ENCODE results near the gene SPINT4.
"Not testable (repeated sequence)": the region's sequence is repeated elsewhere in the genome, so short reads cannot be mapped to it uniquely, and the experiment has no call there.

The SPINT4 gene

DNA sequence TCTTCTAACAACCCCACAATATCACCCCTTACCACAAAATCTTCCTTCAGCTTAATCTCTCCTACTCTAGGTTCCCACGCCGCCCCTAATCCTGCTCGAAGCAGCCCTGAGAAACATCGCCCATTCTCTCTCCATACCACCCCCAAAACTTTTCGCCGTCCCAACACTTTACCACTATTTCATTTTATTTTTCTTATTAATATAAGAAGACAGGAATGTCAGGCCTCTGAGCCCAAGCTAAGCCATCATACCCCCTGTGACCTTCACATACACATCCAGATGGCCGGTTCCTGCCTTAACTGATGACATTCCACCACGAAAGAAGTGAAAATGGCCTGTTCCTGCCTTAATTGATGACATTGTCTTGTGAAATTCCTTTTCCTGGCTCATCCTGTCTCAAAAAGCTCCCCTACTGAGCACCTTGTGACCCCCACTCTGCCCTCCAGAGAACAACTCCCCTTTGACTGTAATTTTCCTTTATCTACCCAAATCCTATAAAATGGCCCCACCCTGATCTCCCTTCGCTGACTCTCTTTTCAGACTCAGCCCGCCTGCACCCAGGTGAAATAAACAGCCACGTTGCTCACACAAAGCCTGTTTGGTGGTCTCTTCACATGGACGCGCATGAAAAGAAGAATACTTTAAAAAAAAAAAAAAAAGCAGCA lies 42.6 kb downstream of the SPINT4 start:
- not testable (repeated sequence) for H3K36me3 ChIP-seq (ENCODE audit: control insufficient read depth, insufficient read depth, low read length); H3K4me1 ChIP-seq (ENCODE audit: control insufficient read depth, insufficient read depth, low read length, poor library complexity, severe bottlenecking); H3K4me3 ChIP-seq (ENCODE audit: extremely low read depth, insufficient read depth, low read length, poor library complexity, severe bottlenecking); H3K27ac ChIP-seq (ENCODE audit: low read depth, low read length, severe bottlenecking); H3K9me3 ChIP-seq (ENCODE audit: control insufficient read depth, low read length)
- WGBS, 2 experiments (ENCODE audit: insufficient coverage in 2 of 2): 30 to 49% methylated on average over 8 of the region's 13 CpGs

DNA sequence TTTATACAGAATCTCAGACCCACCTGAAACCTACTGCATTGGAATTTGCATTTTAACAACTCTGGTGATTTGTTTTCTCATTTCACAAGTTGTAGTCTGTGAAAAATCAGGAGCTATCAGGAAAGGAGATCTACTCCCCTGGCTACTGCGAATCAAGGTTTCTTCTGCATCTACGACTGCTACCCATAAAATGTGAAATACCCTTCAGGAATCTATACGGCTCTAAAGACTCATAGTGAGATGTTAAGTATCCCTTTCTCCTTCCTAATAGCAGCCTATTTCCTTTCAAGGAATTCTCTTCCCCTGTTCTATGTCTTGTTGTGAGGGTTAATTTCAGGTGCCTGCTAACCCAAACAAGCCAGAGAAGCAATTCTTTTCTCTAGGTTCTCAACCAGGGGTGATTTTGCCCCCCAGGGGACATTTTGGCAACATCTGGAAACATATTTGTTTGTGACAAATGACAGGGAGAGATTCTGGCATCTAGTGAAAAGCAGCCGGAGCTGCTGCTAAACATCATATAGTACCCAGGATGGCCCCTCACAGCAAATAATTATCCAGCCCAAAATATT lies 43.2 kb downstream of the SPINT4 start:
- Histone ChIP-seq H3K4me1 (ENCODE audit: control insufficient read depth, insufficient read depth, low read length, poor library complexity, severe bottlenecking) (no peaks in the 10 kb centered on the region), H3K4me3 (ENCODE audit: extremely low read depth, insufficient read depth, low read length, poor library complexity, severe bottlenecking) (no peak overlapping the region), H3K36me3 (ENCODE audit: control insufficient read depth, insufficient read depth, low read length) (no peaks in the 10 kb centered on the region), H3K9me3 (ENCODE audit: control insufficient read depth, low read length) (no peaks in the 10 kb centered on the region), H3K27ac (ENCODE audit: low read depth, low read length, severe bottlenecking) (no peak overlapping the region)
- WGBS, 2 experiments (ENCODE audit: insufficient coverage in 2 of 2): 8% methylated on average over 2 of the region's 4 CpGs; no CpG with 5 or more reads in 1 of the 2 experiments

DNA sequence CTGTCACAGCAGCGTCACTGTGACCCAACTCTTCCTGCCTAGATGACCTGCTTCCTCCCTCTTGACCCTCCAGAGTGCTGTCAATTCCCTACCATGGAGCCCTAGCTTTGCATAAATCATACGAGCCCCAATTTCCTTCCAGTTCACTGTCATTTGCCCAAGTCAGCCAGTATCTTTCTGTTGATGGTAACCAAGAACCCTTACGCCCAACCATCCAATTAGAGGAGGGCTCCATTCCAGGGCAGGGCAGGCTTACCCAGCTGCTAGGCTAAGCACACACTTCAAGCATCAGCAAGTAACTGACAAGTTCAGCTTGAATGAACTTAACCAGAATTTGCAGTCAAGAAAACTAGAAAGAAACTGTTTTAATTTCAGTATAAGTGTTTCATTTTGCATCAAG lies 43.8 kb downstream of the SPINT4 start:
- Histone ChIP-seq H3K27ac (ENCODE audit: low read depth, low read length, severe bottlenecking) (no peak overlapping the region), H3K4me3 (ENCODE audit: extremely low read depth, insufficient read depth, low read length, poor library complexity, severe bottlenecking) (no peak overlapping the region), H3K4me1 (ENCODE audit: control insufficient read depth, insufficient read depth, low read length, poor library complexity, severe bottlenecking) (no peaks in the 10 kb centered on the region), H3K9me3 (ENCODE audit: control insufficient read depth, low read length) (no peaks in the 10 kb centered on the region), H3K36me3 (ENCODE audit: control insufficient read depth, insufficient read depth, low read length) (no peaks in the 10 kb centered on the region)
- WGBS, 2 experiments (ENCODE audit: insufficient coverage in 2 of 2): 63 to 80% methylated on average over 2 to 3 of the region's 3 CpGs

DNA sequence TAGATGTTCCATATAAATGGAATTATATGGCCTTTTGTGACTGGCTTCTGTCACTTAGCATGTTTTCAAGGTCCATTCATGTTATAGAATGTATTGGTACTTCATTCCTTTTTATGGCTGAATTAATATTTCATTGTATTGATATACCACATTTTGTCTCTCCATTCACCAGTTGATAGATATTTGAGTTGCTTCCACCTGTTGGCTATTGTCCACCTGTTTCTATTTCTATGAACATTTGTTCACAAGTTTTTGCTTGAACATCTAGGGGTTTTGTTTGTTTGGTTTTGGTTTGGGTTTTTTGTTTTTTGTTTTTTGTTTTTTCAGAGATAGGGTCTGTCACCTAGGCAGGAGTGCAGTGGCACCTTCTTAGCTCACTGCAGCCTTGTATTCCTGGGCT lies 46.3 kb downstream of the SPINT4 start:
- Histone ChIP-seq H3K36me3 (ENCODE audit: control insufficient read depth, insufficient read depth, low read length) (no peaks in the 10 kb centered on the region), H3K9me3 (ENCODE audit: control insufficient read depth, low read length) (no peaks in the 10 kb centered on the region), H3K27ac (ENCODE audit: low read depth, low read length, severe bottlenecking) (no peak overlapping the region), H3K4me3 (ENCODE audit: extremely low read depth, insufficient read depth, low read length, poor library complexity, severe bottlenecking) (no peak overlapping the region), H3K4me1 (ENCODE audit: control insufficient read depth, insufficient read depth, low read length, poor library complexity, severe bottlenecking) (no peaks in the 10 kb centered on the region)

DNA sequence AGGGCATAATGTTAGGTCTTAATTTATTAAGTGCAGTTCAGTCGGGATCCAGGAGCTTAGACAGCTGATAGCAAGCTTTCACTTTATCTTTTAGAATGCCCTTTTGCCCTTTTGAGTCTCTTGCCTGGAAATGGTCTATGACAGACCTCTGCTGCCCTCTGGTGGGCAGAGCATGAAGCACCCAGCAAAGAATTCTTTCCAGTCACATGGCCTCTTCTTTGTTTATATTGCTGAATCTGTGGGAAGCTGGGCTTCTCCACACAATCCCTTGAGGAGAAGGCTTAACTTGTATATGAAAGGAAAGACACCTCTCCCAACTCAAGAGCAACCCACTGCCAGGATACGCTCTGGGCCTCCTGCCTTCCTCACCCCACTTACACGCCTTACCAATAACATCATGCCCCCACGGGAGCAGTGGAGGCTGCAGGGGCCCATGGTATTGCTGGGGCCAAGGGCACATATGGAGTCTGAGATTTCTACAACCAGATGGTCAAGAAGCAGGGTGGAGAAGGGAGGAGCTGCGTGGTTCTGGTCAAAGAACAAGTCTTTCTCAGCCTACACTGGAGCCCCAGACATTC lies 49.1 kb downstream of the SPINT4 start:
- no peaks in the 10 kb centered on the region for H3K9me3 ChIP-seq (ENCODE audit: control insufficient read depth, low read length)
- no peak overlapping the region for H3K4me3 ChIP-seq (ENCODE audit: extremely low read depth, insufficient read depth, low read length, poor library complexity, severe bottlenecking)
- H3K36me3 ChIP-seq (ENCODE audit: control insufficient read depth, insufficient read depth, low read length): no peaks in the 10 kb centered on the region
- H3K27ac ChIP-seq (ENCODE audit: low read depth, low read length, severe bottlenecking): no peak overlapping the region
- no peaks in the 10 kb centered on the region for H3K4me1 ChIP-seq (ENCODE audit: control insufficient read depth, insufficient read depth, low read length, poor library complexity, severe bottlenecking)
- WGBS, 2 experiments (ENCODE audit: insufficient coverage in 2 of 2): 0 to 33% methylated on average over 1 to 3 of the region's 5 CpGs

DNA sequence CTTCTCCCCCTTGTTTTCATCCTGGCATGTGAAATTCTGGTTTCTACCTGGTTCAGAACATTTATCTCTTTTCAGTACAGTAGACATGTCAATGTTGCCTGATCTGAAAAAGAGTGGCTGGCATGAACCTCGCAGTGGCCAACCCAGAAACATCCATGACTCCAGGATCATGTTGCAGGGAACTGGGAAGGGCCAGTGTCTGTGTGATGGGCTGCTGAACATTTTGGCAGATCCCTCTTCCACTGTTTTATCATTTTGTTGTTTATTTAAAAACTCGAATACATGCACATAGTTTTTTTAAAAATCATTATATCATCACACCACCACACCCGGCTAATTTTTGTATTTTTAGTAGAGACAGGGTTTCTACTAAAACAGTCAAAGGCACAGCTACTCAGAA lies 50.5 kb downstream of the SPINT4 start:
- WGBS, 2 experiments (ENCODE audit: insufficient coverage in 2 of 2): 100% methylated on average over 1 of the region's 3 CpGs; no CpG with 5 or more reads in 1 of the 2 experiments
- H3K9me3 ChIP-seq (ENCODE audit: control insufficient read depth, low read length): no peaks in the 10 kb centered on the region
- no peaks in the 10 kb centered on the region for H3K4me1 ChIP-seq (ENCODE audit: control insufficient read depth, insufficient read depth, low read length, poor library complexity, severe bottlenecking)
- H3K27ac ChIP-seq (ENCODE audit: low read depth, low read length, severe bottlenecking): no peak overlapping the region
- H3K4me3 ChIP-seq (ENCODE audit: extremely low read depth, insufficient read depth, low read length, poor library complexity, severe bottlenecking): no peak overlapping the region
- H3K36me3 ChIP-seq (ENCODE audit: control insufficient read depth, insufficient read depth, low read length): no peaks in the 10 kb centered on the region

DNA sequence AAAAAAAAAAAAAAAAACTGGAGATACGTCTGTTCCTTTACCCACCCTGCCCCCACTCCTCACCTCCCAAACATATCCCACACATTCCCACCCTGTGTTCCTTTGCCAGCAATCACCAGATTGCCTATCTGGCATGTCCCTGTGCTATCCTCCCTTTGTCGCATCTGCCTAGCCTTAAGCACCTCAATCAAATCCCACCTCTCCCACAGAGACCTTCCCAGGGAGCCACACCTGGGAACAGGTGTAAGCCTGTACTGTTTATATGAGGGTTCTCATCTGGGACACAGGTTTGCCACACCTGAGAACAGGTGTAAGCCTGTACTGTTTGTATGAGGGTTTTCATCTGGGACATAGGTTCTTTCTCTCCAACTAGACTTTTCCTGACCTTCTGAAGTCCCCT lies 52.8 kb downstream of the SPINT4 start:
- Histone ChIP-seq H3K9me3 (ENCODE audit: control insufficient read depth, low read length) (no peaks in the 10 kb centered on the region), H3K4me3 (ENCODE audit: extremely low read depth, insufficient read depth, low read length, poor library complexity, severe bottlenecking) (no peak overlapping the region), H3K4me1 (ENCODE audit: control insufficient read depth, insufficient read depth, low read length, poor library complexity, severe bottlenecking) (peaks cover 20% of the 10 kb centered on the region), H3K36me3 (ENCODE audit: control insufficient read depth, insufficient read depth, low read length) (no peaks in the 10 kb centered on the region), H3K27ac (ENCODE audit: low read depth, low read length, severe bottlenecking) (no peak overlapping the region)
- WGBS, 2 experiments (ENCODE audit: insufficient coverage in 2 of 2): 100% methylated on average over 1 of the region's 2 CpGs; no CpG with 5 or more reads in 1 of the 2 experiments

DNA sequence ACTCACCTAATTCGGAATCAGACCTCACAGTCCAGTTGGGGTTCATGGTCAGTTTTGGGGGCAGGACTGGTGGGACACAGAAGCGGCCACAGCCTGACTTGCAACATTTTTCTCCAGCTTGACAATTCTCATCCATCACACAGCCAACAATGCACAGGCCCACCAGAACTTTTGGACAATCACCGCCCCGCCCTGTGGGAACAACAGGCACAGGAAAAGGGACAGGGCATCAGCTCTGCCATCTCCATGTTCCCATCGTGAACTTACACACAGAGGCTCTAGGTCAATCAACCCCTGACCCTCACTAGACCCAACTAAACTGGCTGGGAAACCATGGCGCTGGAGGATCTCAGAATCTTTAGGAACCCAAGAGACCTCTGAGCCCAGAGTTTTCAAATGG lies 53.3 kb downstream of the SPINT4 start:
- no peaks in the 10 kb centered on the region for H3K9me3 ChIP-seq (ENCODE audit: control insufficient read depth, low read length)
- H3K4me1 ChIP-seq (ENCODE audit: control insufficient read depth, insufficient read depth, low read length, poor library complexity, severe bottlenecking): peaks cover 23% of the 10 kb centered on the region
- no peak overlapping the region for H3K4me3 ChIP-seq (ENCODE audit: extremely low read depth, insufficient read depth, low read length, poor library complexity, severe bottlenecking)
- H3K27ac ChIP-seq (ENCODE audit: low read depth, low read length, severe bottlenecking): no peak overlapping the region
- 89 to 90% methylated on average over 4 to 5 of the region's 6 CpGs for WGBS, 2 experiments (ENCODE audit: insufficient coverage in 2 of 2)
- H3K36me3 ChIP-seq (ENCODE audit: control insufficient read depth, insufficient read depth, low read length): no peaks in the 10 kb centered on the region
